ENCODE measurements around the gene PRKN.

Gene PRKN

GRCh38 chr6:162294029-162294428, 433.5 kb downstream of the PRKN start:
- H3K4me3 ChIP-seq (ENCODE audit: low read depth, low read length) = no peak overlapping the region
- TF ChIP-seq CTCF (IDR thresholded peaks at IDR 0.05; ENCODE audit: low read depth, low read length) = no peak

GRCh38 chr6:162292915-162293314, 434.7 kb downstream of the PRKN start:
- no peak for TF ChIP-seq CTCF (IDR thresholded peaks at IDR 0.05; ENCODE audit: low read depth, low read length)
- H3K4me3 ChIP-seq (ENCODE audit: low read depth, low read length) = no peak overlapping the region

- no peak overlapping the region for H3K4me3 ChIP-seq (ENCODE audit: low read depth, low read length)
- no peak for TF ChIP-seq CTCF (IDR thresholded peaks at IDR 0.05; ENCODE audit: low read depth, low read length)
Measured at GRCh38 chr6:162290846-162291465, 436.6 kb downstream of the PRKN start.

GRCh38 chr6:162289972-162290371, 437.6 kb downstream of the PRKN start:
- H3K4me3 ChIP-seq (ENCODE audit: low read depth, low read length) = no peak overlapping the region

GRCh38 chr6:162273986-162274385, 453.6 kb downstream of the PRKN start:
- no peak for TF ChIP-seq CTCF (IDR thresholded peaks at IDR 0.05; ENCODE audit: low read depth, low read length)
- H3K4me3 ChIP-seq (ENCODE audit: low read depth, low read length) = no peak overlapping the region

More at GRCh38 chr6:162289972-162290371, 437.6 kb downstream of the PRKN start:
- TF ChIP-seq CTCF (IDR thresholded peaks at IDR 0.05; ENCODE audit: low read depth, low read length) = no peak

- TF ChIP-seq CTCF (IDR thresholded peaks at IDR 0.05; ENCODE audit: low read depth, low read length) = no peak
Measured at GRCh38 chr6:162271922-162272321, 455.6 kb downstream of the PRKN start.

GRCh38 chr6:162270966-162271365, 456.6 kb downstream of the PRKN start:
- no peak overlapping the region for H3K4me3 ChIP-seq (ENCODE audit: low read depth, low read length)
- TF ChIP-seq CTCF (IDR thresholded peaks at IDR 0.05; ENCODE audit: low read depth, low read length) = no peak

More at GRCh38 chr6:162271922-162272321, 455.6 kb downstream of the PRKN start:
- H3K4me3 ChIP-seq (ENCODE audit: low read depth, low read length) = no peak overlapping the region

Data from WI38 (cell line).